Thoracic aorta (tissue), 2 donors: ENCODE results near the gene DPP6. TPM values are rescaled to one million over a fixed set of nuclear protein-coding genes. Genes with fewer than 3 reads are reported as not detected.

ENCODE experiments used
- ATAC-seq: fragments of 150-250 bp; one replicate; pipeline ENCODE4 v1.8.0; 2017; ENCODE audit warnings: low read depth; ENCODE audit not compliant: insufficient number of reproducible peaks, low FRiP score
- DNase-seq: peaks from one replicate; pipeline ENCODE4 v3.0.0-alpha.2; 2020; ENCODE audit warnings: low spot score
- H3K27ac ChIP-seq, 2 donors: fragments of 200-600 bp; sonication (generic); 1 replicate in 1 of 2; 2 replicates in 1 of 2; pipeline ENCODE4 v1.5.1; 2016; ENCODE audit warnings: mild to moderate bottlenecking in 2 of 2, moderate library complexity in 2 of 2
- H3K27me3 ChIP-seq: fragments of 200-600 bp; sonication (generic); replicated peaks from 2 replicates; pipeline ENCODE4 v1.6.0; 2016; ENCODE audit warnings: mild to moderate bottlenecking; ENCODE audit not compliant: insufficient read depth
- H3K36me3 ChIP-seq: fragments of 200-600 bp; sonication (generic); one replicate; pipeline ENCODE4 v1.5.1; 2016
- H3K4me1 ChIP-seq, 2 donors: fragments of 200-600 bp; sonication (generic); 1 replicate in 1 of 2; 2 replicates in 1 of 2; pipeline versions ENCODE4 v1.5.1 to v1.6.0; 2016; ENCODE audit warnings: low read depth in 2 of 2, mild to moderate bottlenecking in 1 of 2; ENCODE audit not compliant: control insufficient read depth in 1 of 2
- H3K4me3 ChIP-seq: fragments of 200-600 bp; sonication (generic); 2 replicates; pipeline ENCODE4 v1.5.1; 2016; ENCODE audit warnings: mild to moderate bottlenecking
- H3K9me3 ChIP-seq: fragments of 200-600 bp; sonication (generic); 2 replicates; pipeline ENCODE4 v1.5.1; 2016
- total RNA-seq, 2 donors: library from RNA; depleted of rRNA; stranded (reverse); fragments of >200 nt; gene quantifications; one replicate each; pipeline versions ENCODE4 v1.1.0 to v1.2.3, GENCODE V29; 2016
- TF ChIP-seq, protein P1 (sequence below): fragments of 200-600 bp; sonication (generic); IDR thresholded peaks from one replicate; pipeline ENCODE4 v1.5.1; 2019; ENCODE audit warnings: antibody characterized with exemption

Gene DPP6
- total RNA-seq, 2 donors from 2014 or later = not detected

- TF ChIP-seq, protein P1, sequence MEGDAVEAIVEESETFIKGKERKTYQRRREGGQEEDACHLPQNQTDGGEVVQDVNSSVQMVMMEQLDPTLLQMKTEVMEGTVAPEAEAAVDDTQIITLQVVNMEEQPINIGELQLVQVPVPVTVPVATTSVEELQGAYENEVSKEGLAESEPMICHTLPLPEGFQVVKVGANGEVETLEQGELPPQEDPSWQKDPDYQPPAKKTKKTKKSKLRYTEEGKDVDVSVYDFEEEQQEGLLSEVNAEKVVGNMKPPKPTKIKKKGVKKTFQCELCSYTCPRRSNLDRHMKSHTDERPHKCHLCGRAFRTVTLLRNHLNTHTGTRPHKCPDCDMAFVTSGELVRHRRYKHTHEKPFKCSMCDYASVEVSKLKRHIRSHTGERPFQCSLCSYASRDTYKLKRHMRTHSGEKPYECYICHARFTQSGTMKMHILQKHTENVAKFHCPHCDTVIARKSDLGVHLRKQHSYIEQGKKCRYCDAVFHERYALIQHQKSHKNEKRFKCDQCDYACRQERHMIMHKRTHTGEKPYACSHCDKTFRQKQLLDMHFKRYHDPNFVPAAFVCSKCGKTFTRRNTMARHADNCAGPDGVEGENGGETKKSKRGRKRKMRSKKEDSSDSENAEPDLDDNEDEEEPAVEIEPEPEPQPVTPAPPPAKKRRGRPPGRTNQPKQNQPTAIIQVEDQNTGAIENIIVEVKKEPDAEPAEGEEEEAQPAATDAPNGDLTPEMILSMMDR = no peak
- no peaks in the 10 kb centered on the region for H3K9me3 ChIP-seq
- H3K36me3 ChIP-seq = no peaks in the 10 kb centered on the region
- DNase-seq (no peak), ATAC-seq (no peak)
- H3K27ac ChIP-seq = no peak overlapping the region
- H3K4me3 ChIP-seq = no peak overlapping the region
- H3K4me1 ChIP-seq = no peaks in the 10 kb centered on the region
- H3K27me3 ChIP-seq = no peaks in the 10 kb centered on the region
These were observed 501.6 kb downstream of the DPP6 start for GRCh38 chr7:154553711-154554265.

DNA sequence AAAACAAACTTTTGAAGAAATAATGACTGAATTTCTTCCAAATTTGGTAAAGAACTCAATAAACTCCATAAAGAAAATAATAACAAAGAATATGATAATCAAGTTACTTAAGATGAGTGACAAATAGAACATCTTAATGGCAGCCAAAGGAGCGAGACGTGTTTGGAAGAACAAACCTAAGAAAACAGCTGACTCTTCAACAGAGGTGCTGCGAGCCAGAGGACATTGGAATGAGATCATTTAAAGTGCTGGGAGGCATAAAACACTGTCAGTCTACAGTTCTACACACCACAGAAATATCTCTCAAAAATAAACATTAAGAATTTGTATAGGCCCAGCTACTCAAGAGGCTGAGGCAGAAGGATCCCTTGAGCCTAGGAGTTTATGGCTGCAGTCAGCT lies 507.3 kb downstream of the DPP6 start:
- ATAC-seq (no peak), DNase-seq (no peak)
- Histone ChIP-seq H3K36me3 (no peaks in the 10 kb centered on the region), H3K27me3 (no peaks in the 10 kb centered on the region), H3K4me3 (no peak overlapping the region), H3K27ac (no peak overlapping the region), H3K4me1 (no peaks in the 10 kb centered on the region), H3K9me3 (no peaks in the 10 kb centered on the region)
- TF ChIP-seq, protein P1 = no peak

DNA sequence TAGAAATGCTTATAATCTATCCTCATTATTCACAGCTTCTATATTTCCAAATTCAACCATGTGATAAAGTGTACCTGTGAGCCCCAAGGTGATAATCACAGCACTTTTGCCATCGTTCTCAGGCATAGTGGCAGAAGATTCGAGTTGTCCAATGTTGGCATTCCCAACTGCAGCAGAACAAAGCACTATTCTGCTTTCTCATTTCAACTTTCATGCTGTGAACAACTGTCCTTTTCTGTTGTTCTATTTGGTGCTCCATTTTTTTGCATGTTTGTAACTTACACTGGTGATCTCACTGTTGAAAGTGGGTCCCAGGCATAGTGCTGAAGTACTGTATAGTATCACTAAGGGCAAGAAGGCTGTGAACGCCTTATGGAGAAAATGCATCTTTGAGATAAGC lies 512.5 kb downstream of the DPP6 start:
- Histone ChIP-seq H3K4me1 (no peaks in the 10 kb centered on the region), H3K36me3 (no peaks in the 10 kb centered on the region), H3K27me3 (no peaks in the 10 kb centered on the region), H3K9me3 (no peaks in the 10 kb centered on the region), H3K4me3 (no peak overlapping the region), H3K27ac (no peak overlapping the region)
- DNase-seq (no peak), ATAC-seq (no peak)
- TF ChIP-seq, protein P1 = no peak

GRCh38 chr7:154566877-154567276 lies 514.7 kb downstream of the DPP6 start:
- DNase-seq (no peak), ATAC-seq (no peak)
- no peaks in the 10 kb centered on the region for H3K9me3 ChIP-seq
- H3K4me3 ChIP-seq = no peak overlapping the region
- no peaks in the 10 kb centered on the region for H3K4me1 ChIP-seq
- no peaks in the 10 kb centered on the region for H3K36me3 ChIP-seq
- no peak overlapping the region for H3K27ac ChIP-seq
- TF ChIP-seq, protein P1 = no peak
- H3K27me3 ChIP-seq = no peaks in the 10 kb centered on the region

DNA sequence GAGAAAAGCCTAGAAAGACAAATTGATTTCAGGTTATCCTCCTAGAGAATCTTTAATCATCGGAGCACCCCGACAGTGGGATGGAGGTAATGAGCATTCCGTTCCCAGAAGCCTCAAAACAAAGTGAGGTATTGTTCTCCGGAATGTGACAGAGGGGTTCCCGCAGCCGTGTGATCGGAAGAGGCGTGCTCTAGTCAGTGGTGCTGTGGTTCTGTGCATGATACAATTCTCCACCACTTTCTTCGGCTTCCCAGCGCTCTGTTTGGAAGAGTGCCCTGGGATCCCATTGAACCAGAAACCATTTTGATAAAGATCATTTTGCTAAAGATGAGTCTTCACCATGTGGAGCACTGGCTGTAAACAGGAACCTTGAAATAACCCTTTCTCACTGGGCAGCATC lies 516.1 kb downstream of the DPP6 start:
- ATAC-seq = no peak
- TF ChIP-seq, protein P1 = no peak
- H3K27me3 ChIP-seq = no peaks in the 10 kb centered on the region
- no peaks in the 10 kb centered on the region for H3K9me3 ChIP-seq
- H3K4me1 ChIP-seq = no peaks in the 10 kb centered on the region
- no peaks in the 10 kb centered on the region for H3K36me3 ChIP-seq
- no peak overlapping the region for H3K27ac ChIP-seq
- no peak for DNase-seq
- H3K4me3 ChIP-seq = no peak overlapping the region
